HuH-7.5 (cell line): Measurements from ENCODE around the gene CCL23.

ENCODE experiments used
- DNase-seq: peaks from one replicate; pipeline ENCODE4 v3.0.0; 2011; ENCODE audit warnings: low spot score

CCL23 gene

DNA sequence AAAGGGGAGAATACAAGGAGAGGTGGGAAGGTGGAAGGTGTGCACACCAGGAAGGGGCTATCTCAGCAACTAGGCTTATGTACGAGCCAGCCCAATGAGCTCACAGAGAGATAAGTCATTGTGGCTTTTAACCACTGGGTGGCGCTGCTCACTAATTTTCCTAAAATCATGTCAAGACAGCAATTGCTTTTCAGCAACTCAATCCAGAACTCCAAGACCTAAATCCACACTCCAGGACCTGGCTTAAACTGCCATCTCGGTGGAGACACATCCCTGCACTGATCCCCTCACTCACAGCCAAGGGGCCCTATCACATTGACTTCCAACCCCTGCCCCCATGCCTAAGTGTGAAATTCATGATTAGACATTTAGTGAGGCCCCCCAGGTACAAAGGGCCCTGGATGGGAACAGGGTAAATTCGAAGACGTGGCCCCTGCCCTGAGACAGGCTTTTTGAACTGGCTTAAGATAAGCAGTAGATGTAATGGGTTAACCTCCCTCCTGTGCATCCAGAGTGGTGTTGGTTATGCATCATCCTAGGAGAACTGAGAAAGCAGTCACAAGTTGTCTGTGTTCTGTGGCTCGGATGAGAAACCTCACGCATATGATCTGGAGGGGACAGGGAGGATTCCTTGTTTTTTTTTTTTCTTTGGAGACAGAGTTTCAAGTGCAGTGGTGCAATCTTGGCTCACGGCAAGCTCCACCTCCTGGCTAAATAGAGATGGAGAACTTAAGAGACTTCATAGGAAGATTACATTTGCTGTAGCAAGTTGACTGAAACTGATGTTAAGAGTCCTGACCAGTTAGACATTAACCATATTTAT, 48.0 kb downstream of the CCL23 start:
- DNase-seq = peak; percentile 21

DNA sequence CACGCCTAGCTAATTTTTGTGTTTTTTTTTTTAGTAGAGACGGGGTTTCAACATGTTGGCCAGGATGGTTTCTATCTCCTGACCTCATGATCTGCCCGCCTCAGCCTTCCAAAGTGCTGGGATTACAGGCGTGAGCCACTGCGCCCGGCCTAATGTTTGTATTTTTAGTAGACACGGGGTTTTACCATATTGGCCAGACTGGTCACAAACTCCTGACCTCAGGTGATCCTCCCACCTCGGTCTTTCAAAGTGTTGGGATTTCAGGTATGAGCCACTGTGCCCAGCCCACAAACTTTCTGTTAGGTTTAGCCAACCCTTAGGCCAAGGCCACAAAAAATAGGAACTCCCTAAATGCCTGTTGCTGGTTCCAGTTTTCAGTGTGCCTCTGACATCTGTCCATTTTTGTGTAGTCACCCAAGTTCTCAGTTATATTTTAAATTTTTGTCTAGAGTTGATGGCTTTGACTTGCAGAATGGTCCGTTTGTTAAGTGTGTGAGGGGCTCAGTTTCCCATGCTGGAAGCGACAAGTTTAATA, 49.2 kb downstream of the CCL23 start:
- no peak for DNase-seq

DNA sequence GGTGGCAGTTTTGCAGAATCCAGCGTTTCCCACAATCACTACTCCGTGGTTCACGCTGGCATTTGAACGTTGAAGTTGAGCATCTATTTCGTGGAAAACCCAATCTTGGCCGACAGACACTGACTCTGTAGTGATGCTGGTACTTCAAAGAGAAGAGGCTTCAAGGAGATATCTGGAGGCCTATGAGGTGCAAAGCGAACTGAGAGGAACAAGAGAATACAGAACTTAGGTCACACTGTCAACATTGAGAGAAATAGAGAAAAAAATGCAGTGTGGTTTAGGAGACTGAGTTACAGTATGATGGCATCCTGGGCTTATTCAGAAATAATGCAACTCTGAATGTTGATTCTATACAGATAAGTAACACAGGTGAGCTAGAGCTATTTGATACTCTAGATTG, 52.5 kb downstream of the CCL23 start:
- DNase-seq = no peak

DNA sequence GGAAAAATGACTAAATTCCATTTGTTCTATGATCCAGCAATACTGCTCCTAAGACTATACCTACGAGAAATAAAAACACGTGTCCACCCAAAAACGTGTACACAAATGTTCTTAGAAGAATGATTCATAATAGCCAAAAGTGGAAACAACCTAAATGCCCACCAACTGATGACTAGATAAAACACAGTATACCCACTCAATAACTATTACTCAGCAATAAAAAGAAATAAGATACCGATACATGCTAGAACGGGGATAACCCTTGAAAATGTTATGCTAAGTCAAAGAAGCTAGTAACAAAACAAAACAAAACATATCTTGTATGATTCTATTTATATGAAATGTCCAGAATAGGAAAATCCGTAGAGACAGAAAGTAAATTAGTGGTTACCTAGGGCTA, 54.1 kb downstream of the CCL23 start:
- no peak for DNase-seq
